HG02870 (cell line): ENCODE data around the gene PDX1.

Experiments
- ATAC-seq: cut with Tn5 transposase; IDR thresholded peaks from one replicate; pipeline ENCODE4 v1.9.1; 2021; ENCODE audit warnings: mild to moderate bottlenecking, moderate library complexity; ENCODE audit not compliant: unreplicated experiment

The PDX1 gene

DNA sequence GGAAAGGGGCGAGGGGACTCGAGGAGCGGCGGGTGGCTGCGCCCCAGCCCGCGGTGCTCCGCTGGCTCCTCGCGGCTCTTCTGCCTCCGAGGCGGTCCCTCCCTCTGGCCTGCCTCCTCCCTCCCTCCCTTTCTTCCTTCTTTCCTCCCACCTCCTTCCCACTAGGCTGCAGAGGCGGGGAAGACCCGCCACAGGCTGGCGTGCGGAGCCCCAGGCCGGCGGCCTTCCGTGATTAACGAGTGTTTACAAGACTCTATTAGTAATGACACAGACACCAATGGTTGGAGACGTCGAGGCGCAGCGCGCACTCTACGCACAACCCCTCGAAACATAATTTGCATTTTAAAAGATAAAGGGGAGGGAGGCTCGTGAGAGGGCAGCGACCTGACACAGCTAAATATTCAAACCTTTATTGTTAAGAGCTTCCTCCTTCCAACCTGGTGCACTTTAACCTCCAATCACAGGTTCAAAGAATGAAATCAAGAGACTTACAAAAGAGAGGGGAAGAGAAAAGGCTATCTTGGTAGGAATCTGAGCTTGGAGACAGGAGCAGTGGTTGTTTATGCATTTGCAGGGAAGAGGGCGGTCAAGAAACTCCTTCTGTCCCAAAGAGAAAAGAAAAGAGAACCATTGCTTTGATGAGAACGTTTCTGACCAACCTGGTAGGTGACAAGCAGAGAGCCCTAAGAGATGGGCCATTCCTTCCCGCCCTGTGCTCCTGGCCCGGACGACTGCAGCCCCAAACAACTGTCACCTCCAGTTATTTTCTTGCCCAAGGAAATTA, 49.5 kb downstream of the PDX1 start, which contains the start of gene CDX2:
Gene CDX2, minus strand, starts transcription at position 234 of the 784 bp plus-strand sequence. CDS start 309 bp downstream, outside the sequence.
- ATAC-seq, result no peak

DNA sequence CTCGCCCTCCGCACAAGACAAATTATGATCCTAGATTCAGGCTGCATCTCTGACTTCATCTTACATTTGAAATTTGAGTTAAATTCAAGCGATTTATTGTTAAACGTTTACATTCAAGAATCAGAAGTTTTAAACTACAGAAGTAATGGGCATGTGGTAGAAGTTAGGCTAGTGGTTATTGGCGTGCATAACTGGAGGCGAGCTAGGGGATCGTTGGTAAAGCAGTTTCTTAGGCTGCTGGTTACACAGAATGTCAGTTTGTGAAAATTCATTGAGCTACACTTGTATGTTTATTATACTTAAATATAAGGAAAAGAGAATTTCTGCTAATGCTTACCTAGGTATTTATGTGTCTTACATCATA, 50.0 kb downstream of the PDX1 start:
- ATAC-seq, result no peak

DNA sequence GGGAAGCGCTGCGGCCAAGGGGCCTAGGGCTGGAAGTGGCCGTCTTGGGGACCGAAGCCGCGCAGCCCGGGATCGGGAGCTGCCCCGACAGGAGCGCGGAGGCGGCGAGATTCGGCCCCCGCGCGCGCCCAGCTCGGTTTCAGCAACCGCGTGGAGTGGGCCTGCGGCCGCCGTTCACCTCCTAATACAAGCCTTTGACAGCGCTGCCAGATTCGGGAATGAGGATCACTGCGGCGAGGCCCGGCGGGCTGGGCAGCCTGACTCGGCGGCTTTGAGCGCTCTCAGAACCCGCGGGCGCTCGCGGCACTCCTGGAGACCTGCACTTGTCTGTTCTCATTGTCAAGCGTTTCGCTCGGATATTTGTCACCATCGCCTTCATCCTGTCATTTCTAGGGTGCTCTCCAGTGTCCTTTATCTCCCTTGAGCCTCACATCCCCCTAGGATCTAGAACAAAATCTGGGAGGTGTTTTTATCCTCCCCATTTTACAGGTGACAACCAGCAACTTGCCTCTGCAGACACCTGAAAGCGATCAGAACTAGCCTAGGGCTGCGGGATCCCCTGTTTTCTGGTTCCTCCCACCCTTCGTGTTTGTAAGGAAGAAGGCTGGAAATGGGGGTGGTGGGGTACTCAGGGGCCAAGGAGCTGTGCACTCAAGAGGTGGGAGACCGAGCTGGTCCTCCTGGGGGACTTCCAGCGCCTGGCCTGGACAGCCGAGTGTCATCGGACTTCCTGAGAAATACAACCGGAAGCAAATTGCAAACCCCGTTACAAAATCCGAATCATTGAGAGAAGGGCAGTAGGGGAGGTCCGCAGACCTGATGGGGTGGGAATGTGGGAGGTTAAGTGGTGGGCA, 50.8 kb downstream of the PDX1 start:
- no peak for ATAC-seq

DNA sequence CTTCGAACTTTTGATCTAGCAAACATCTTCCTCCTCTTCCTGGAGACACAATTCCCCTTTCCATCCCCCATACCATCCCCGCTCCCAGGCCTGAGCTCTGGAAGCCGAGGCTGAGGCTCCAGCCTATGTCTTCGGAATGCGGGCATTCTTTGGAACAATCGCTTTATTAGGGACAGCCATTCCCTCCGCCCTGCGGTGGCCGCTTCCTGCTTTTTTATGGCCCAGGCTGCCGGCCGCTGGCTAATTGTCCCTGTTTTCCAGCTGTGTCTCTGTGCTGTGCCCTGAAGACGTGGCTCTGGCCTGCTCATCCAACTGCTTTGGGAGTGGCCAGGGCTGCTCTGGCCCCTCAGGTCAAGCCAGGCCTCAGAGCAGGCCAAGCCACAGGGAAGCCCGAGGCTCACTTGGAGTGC, 51.4 kb downstream of the PDX1 start:
- ATAC-seq, result no peak

DNA sequence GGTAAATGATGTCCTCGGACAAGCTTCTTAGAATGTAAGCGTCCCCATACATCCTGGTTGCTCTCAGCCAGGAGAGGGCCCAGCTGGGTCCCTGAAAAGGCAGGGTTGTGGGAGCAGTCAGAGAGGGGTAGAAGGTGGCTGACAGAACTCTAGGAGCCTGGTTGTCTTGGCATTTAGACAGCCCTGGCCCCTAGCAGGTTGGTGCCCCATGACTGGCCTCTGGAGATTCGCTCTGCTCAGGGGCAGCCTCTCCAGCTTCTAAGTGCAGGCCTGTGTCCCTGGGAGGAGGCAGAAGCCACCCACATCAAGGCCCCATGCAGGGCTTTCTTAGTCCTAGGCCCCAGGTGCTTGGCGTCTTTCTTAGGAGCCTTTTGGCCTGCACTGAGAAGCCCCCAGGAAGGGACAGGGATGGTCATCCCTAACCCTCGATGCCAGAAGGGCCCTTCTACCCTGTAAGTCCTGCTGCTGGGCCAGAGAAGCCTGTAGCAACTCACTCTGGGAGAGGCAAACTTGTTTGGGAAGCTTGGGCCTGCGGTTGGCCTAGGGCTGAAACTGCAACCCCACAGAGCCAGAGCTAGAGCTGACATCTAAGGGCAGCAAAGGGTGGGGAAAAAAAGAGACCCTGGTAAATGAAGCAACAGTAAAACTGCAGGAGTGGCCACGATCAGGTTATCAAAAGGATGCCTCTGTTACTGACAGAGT, 52.1 kb downstream of the PDX1 start:
- ATAC-seq, result no peak

DNA sequence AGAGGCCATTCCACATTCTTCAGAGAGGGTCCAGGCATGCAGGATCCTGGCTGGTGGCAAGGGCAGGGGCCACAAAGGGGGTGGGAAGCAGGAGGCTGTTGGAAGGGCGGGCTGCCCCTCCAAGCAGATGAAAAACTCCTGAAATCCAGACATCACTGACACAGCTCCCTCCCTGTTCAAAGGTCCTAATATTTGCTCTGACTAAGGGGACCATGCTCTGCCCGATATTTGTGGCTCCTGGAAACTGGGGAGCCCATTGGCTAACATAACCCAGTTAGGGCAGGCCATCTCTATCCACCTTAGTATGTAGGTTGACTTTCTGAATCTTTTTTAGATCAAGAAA, 52.6 kb downstream of the PDX1 start:
- ATAC-seq, result no peak

DNA sequence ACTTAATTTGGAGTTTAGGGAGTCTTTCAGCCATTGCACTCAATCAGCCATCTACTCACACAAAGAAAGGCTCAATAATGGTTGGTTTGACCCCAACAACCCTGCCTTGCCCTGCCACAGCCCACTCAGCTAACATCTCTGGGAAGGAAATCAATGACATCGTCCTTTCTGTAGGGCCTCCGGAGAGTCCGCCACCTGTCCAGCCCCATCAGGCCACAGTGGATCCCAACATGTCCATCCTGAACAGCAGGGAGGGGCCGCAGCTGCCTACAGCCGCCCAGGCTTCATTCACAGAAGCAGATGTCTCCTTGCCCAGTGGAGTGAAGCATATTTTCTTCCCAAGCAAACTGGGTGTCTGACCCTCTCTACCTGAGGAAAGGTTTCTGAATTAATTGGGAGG, 53.5 kb downstream of the PDX1 start:
- ATAC-seq, result no peak

DNA sequence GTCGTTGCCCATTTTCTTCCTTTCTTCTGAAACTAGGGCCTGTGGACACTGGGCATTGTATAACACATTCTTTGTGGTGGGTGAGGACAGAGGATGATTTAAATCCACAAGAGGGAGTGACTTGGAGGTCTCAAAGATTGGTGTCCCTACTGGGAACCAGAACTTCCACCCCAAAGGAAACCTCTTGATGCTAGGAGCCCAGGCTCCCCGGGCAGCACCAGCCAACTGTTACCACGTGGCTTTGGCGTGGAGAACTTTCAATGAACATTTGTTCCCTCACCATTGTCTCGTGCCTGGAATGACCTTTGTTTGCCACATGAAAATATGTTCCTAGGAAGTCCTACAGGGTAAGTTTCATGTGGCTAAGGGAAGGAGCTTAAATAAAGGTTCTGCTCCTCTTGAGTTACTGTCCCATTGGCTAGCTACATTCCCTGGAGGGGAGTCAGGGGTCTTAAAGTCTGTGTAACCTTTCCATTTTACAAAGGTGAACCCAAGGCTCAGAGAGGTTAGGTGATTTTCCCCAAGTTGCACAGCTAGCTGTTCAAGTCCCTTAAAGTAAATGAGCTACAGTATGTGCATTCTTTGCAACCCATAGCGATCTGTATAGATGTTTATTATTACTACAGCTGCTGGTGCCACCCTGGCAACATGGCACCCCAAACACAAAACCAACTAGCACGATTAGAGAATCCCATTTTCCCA, 54.3 kb downstream of the PDX1 start:
- ATAC-seq, result no peak
